Sigmoid colon (tissue), 4 donors: ENCODE data around the gene PGM5.
"Not testable (repeated sequence)": the region's sequence is repeated elsewhere in the genome, so short reads cannot be mapped to it uniquely, and the experiment has no call there.

Source experiments
- EP300 ChIP-seq, 4 donors: sonication (generic); formaldehyde crosslinking; IDR thresholded peaks; one replicate each; pipeline ENCODE4 v1.6.1; 2017; ENCODE audit warnings: antibody characterized with exemption in 4 of 4
- POLR2A ChIP-seq, 2 donors: fragments of 450-650 bp; IDR thresholded peaks; one replicate each; pipeline ENCODE4 v1.6.1; 2016; ENCODE audit warnings: antibody characterized with exemption in 2 of 2, mild to moderate bottlenecking in 2 of 2, moderate library complexity in 2 of 2
- POLR2AphosphoS5 ChIP-seq, 4 donors: sonication (generic); formaldehyde crosslinking; IDR thresholded peaks; one replicate each; pipeline ENCODE4 v1.6.1; 2017; ENCODE audit warnings: antibody characterized with exemption in 4 of 4
- TF ChIP-seq, protein P1 (sequence below), 4 experiments: fragments of 450-650 bp in 3 of 4; fragments of 200-600 bp in 1 of 4; IDR thresholded peaks; one replicate each; pipeline ENCODE4 v1.5.1; 2016 to 2019; ENCODE audit warnings: antibody characterized with exemption in 4 of 4, mild to moderate bottlenecking in 3 of 4, moderate library complexity in 2 of 4

DNA sequence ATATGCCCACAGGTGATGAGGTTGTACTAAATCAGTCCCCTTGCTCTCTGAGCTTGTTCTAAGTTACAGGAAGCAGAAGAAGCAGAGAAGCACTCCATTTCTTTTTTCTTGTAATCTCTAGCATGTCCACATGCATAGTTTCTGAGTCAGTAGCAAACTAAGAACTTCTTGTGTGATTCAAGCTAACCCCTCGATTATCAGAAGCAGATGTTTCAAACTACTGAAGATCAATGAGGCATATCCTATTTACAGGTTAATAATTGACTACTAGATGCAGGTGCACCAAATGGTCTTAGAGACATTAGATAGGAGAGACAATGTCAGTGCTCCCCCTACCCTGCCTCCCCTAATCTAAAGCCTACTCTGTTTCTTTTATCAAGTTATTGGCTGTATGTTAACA lies 21.3 kb downstream of the PGM5 start:
- TF ChIP-seq, protein P1, sequence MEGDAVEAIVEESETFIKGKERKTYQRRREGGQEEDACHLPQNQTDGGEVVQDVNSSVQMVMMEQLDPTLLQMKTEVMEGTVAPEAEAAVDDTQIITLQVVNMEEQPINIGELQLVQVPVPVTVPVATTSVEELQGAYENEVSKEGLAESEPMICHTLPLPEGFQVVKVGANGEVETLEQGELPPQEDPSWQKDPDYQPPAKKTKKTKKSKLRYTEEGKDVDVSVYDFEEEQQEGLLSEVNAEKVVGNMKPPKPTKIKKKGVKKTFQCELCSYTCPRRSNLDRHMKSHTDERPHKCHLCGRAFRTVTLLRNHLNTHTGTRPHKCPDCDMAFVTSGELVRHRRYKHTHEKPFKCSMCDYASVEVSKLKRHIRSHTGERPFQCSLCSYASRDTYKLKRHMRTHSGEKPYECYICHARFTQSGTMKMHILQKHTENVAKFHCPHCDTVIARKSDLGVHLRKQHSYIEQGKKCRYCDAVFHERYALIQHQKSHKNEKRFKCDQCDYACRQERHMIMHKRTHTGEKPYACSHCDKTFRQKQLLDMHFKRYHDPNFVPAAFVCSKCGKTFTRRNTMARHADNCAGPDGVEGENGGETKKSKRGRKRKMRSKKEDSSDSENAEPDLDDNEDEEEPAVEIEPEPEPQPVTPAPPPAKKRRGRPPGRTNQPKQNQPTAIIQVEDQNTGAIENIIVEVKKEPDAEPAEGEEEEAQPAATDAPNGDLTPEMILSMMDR (IDR thresholded peaks at IDR 0.05): not testable (repeated sequence)
- TF ChIP-seq POLR2AphosphoS5, EP300, POLR2A (IDR thresholded peaks at IDR 0.05): not testable (repeated sequence)
